K562 (cell line): ENCODE measurements around the gene DPYSL3.

ENCODE experiments used
- ATF1 ChIP-seq, 2 experiments: fragments of 450-650 bp in 1 of 2; IDR thresholded peaks; 2 replicates each; pipeline ENCODE4 v1.6.1; 2016; ENCODE audit warnings: missing compliant biosample characterization in 1 of 2, missing genetic modification characterization in 1 of 2
- NFRKB ChIP-seq: fragments of 450-650 bp; IDR thresholded peaks from 2 replicates; pipeline ENCODE4 v1.6.1; 2016; ENCODE audit warnings: low read depth
- SIN3A ChIP-seq, 2 experiments: fragments of 150-350 bp in 1 of 2; IDR thresholded peaks; 2 replicates each; pipeline ENCODE4 v1.6.1; 2011 to 2016; ENCODE audit warnings: borderline replicate concordance in 2 of 2, low read depth in 2 of 2, low read length in 2 of 2, mild to moderate bottlenecking in 2 of 2, moderate library complexity in 2 of 2; ENCODE audit not compliant: control insufficient read depth in 1 of 2
- TCF7L2 ChIP-seq: fragments of 150-350 bp; IDR thresholded peaks from 2 replicates; pipeline ENCODE4 v1.6.1; 2016; ENCODE audit warnings: low read depth, mild to moderate bottlenecking, low read length, moderate library complexity
- TF ChIP-seq, protein P1 (sequence below): sonication (generic); formaldehyde crosslinking; IDR thresholded peaks from 2 replicates; pipeline ENCODE4 v1.8.0; 2022; ENCODE audit warnings: mild to moderate bottlenecking, missing genetic modification reagents

DNA sequence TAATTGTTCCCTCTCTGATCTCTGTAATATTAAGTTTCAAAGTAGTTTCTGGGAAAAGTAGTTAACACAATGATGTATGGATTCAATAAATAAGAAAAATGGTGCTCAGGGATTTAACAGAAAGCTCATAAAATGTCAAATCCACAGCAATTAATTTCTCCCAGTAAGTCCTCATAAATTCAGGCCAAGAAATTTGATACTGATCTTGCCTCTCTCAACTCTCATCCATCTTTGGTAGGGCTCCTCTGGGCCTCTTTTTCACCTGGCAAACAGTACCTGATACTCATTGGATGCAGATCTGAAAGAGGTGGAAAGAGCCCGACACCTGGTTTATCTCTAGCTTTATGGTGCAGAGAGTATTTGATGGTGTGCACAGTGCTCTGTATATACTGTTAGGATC lies 168.9 kb downstream of the DPYSL3 start:
- no peak for TF ChIP-seq TCF7L2
- TF ChIP-seq SIN3A (IDR thresholded peaks at IDR 0.05; ENCODE audit: borderline replicate concordance in 2 of 2, control insufficient read depth in 1 of 2, low read depth in 2 of 2, low read length in 2 of 2), result no peak
- TF ChIP-seq, protein P1, sequence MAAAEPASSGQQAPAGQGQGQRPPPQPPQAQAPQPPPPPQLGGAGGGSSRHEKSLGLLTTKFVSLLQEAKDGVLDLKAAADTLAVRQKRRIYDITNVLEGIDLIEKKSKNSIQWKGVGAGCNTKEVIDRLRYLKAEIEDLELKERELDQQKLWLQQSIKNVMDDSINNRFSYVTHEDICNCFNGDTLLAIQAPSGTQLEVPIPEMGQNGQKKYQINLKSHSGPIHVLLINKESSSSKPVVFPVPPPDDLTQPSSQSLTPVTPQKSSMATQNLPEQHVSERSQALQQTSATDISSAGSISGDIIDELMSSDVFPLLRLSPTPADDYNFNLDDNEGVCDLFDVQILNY (CRISPR knock-in tag), result no peak
- TF ChIP-seq ATF1 (CRISPR knock-in tag; IDR thresholded peaks at IDR 0.05), result no peak
- no peak for TF ChIP-seq ATF1 (tag; IDR thresholded peaks at IDR 0.05)
- no peak for TF ChIP-seq NFRKB
